Measurements from ENCODE around the gene RANBP3.
A peak's percentile ranks its signal among the peaks of the same experiment; 100 is the strongest.

The RANBP3 gene

GRCh38 chr19:5926641-5927440 is 51.1 kb downstream of the RANBP3 start:
- no peak for DNase-seq (ENCODE audit: low spot score)

- DNase-seq (ENCODE audit: low spot score), result no peak
These were observed 52.0 kb downstream of the RANBP3 start for GRCh38 chr19:5925830-5926427.

GRCh38 chr19:5923356-5923755 is 54.6 kb downstream of the RANBP3 start:
- DNase-seq (ENCODE audit: low spot score), result no peak

- no peak for DNase-seq (ENCODE audit: low spot score)
These were observed 55.8 kb downstream of the RANBP3 start for GRCh38 chr19:5922161-5922545.

- DNase-seq (ENCODE audit: low spot score), result no peak
These were observed 56.3 kb downstream of the RANBP3 start for GRCh38 chr19:5921516-5922160.

GRCh38 chr19:5918463-5919079 is 59.4 kb downstream of the RANBP3 start:
- no peak for DNase-seq (ENCODE audit: low spot score)

GRCh38 chr19:5917431-5918107 is 60.4 kb downstream of the RANBP3 start:
- DNase-seq (ENCODE audit: low spot score), result no peak

- DNase-seq (ENCODE audit: low spot score), result no peak
These were observed 61.7 kb downstream of the RANBP3 start for GRCh38 chr19:5916181-5916708.

GRCh38 chr19:5915782-5916165 is 62.2 kb downstream of the RANBP3 start:
- DNase-seq (ENCODE audit: low spot score), result no peak

GRCh38 chr19:5914946-5915781 is 62.8 kb downstream of the RANBP3 start:
- no peak for DNase-seq (ENCODE audit: low spot score)

GRCh38 chr19:5914358-5914774 is 63.6 kb downstream of the RANBP3 start:
- DNase-seq (ENCODE audit: low spot score), result no peak

- no peak for DNase-seq (ENCODE audit: low spot score)
These were observed 64.1 kb downstream of the RANBP3 start, which contains the start of gene CAPS for GRCh38 chr19:5913739-5914357. Gene CAPS, plus strand, starts transcription at chr19:5914254. Its CDS starts 153 bp downstream, at chr19:5914407.

- DNase-seq (ENCODE audit: low spot score), result no peak
These were observed 66.6 kb downstream of the RANBP3 start for GRCh38 chr19:5911366-5911765.

- DNase-seq (ENCODE audit: low spot score), result no peak
These were observed 67.4 kb downstream of the RANBP3 start for GRCh38 chr19:5910638-5910907.

- DNase-seq (ENCODE audit: low spot score), result no peak
These were observed 69.0 kb downstream of the RANBP3 start for GRCh38 chr19:5908773-5909442.

- no peak for DNase-seq (ENCODE audit: low spot score)
These were observed 70.7 kb downstream of the RANBP3 start for GRCh38 chr19:5907241-5907640.

- DNase-seq (ENCODE audit: low spot score), result no peak
These were observed 72.7 kb downstream of the RANBP3 start for GRCh38 chr19:5905114-5905778.

- peak; percentile 100 for DNase-seq (ENCODE audit: low spot score)
These were observed 73.4 kb downstream of the RANBP3 start, which contains the start of gene VMAC for GRCh38 chr19:5904352-5905113. Gene VMAC, plus strand, starts transcription at chr19:5904872. Its CDS starts 19 bp downstream, at chr19:5904891.

Data from NAMALWA (cell line).